GM12878 (cell line): ENCODE measurements around the gene LTBP4. TPM values are rescaled to one million over a fixed set of nuclear protein-coding genes. Genes with fewer than 3 reads are reported as not detected.

ENCODE experiments used
- ATAC-seq: fragments of 200-7000 bp; cut with Tn5 transposase; 3 replicates; pipeline ENCODE4 v1.9.1; 2020; ENCODE audit warnings: mild to moderate bottlenecking, moderate library complexity
- BruUV-seq: library from RNA; stranded (reverse); fragments of 400-500 nt; replicated peaks from 2 replicates; lab custom pipeline; 2021; lab: Mats Ljungman, UMichigan
- CTCF ChIA-PET: fragments of 300-600 bp; sonication (Branson Sonifier 250); formaldehyde crosslinking; extraction: SDS; loops from one replicate; lab custom pipeline; 2021; ENCODE audit warnings: inconsistent platforms; lab: Yijun Ruan, JAX
- POLR2A ChIA-PET: fragments of 350-600 bp; formaldehyde crosslinking; extraction: SDS; loops from one replicate; lab custom pipeline; 2021; ENCODE audit warnings: inconsistent platforms; lab: Charles Lee
- RAD21 ChIA-PET: fragments of 300-600 bp; sonication (Branson Sonifier 250); formaldehyde crosslinking; loops from one replicate; lab custom pipeline; 2023; ENCODE audit warnings: antibody characterized with exemption; ENCODE audit not compliant: unreplicated experiment; lab: Charles Lee
- SMC1A ChIA-PET: fragments of 300-600 bp; sonication (Branson Sonifier 250); formaldehyde crosslinking; loops from one replicate; lab custom pipeline; 2023; ENCODE audit not compliant: unreplicated experiment, uncharacterized antibody; lab: Charles Lee
- DNase-seq: peaks from one replicate; pipeline ENCODE4 v3.0.0-alpha.2; 2011; ENCODE audit warnings: low read depth, low spot score
- FAIRE-seq: peaks from 3 replicates; lab custom pipeline; 2011; peaks lifted over from hg19 to GRCh38; lab: Jason Lieb, UNC
- H2AFZ ChIP-seq: 2 replicates; pipeline ENCODE4 v1.6.0; 2011; ENCODE audit warnings: low read depth, low read length, control low read depth; ENCODE audit not compliant: control insufficient read depth
- H3K27ac ChIP-seq: 2 replicates; pipeline ENCODE4 v1.5.1; 2011; ENCODE audit warnings: control low read depth; ENCODE audit not compliant: control insufficient read depth, insufficient read depth
- H3K27me3 ChIP-seq, 2 experiments: replicated peaks in 1 of 2; 2 replicates each; pipeline versions ENCODE4 v1.6.0 to v1.6.1; 2011; ENCODE audit warnings: low read length in 1 of 2; ENCODE audit not compliant: control insufficient read depth in 2 of 2, insufficient read depth in 2 of 2
- H3K36me3 ChIP-seq, 2 experiments: 2 replicates each; pipeline ENCODE4 v1.5.1; 2011; ENCODE audit warnings: low read length in 1 of 2; ENCODE audit not compliant: control insufficient read depth in 2 of 2, insufficient read depth in 2 of 2
- H3K4me1 ChIP-seq: 2 replicates; pipeline ENCODE4 v1.6.1; 2011; ENCODE audit warnings: mild to moderate bottlenecking, low read length, moderate library complexity, mixed read lengths; ENCODE audit not compliant: control insufficient read depth, insufficient read depth
- H3K4me2 ChIP-seq: 2 replicates; pipeline ENCODE4 v1.6.0; 2011; ENCODE audit warnings: control low read depth; ENCODE audit not compliant: control insufficient read depth, insufficient read depth
- H3K4me3 ChIP-seq: fragments of 200-600 bp; sonication (generic); 2 replicates; pipeline ENCODE4 v1.5.1; 2016
- H3K79me2 ChIP-seq: 2 replicates; pipeline ENCODE4 v1.6.0; 2011; ENCODE audit warnings: low read length; ENCODE audit not compliant: control insufficient read depth, insufficient read depth
- H3K9ac ChIP-seq: 2 replicates; pipeline ENCODE4 v1.8.0; 2011; ENCODE audit warnings: low read length, control low read depth, mixed read lengths; ENCODE audit not compliant: control insufficient read depth, insufficient read depth
- H3K9me3 ChIP-seq: replicated peaks from 3 replicates; pipeline ENCODE4 v1.5.1; 2011; ENCODE audit warnings: mild to moderate bottlenecking, low read length; ENCODE audit not compliant: control insufficient read depth, insufficient read depth
- H4K20me1 ChIP-seq: 2 replicates; pipeline ENCODE4 v1.6.0; 2011; ENCODE audit not compliant: control insufficient read depth, insufficient read depth
- BMI1 ChIP-seq: fragments of 450-650 bp; IDR thresholded peaks from 2 replicates; pipeline ENCODE4 v1.6.1; 2016; ENCODE audit warnings: mild to moderate bottlenecking, moderate library complexity, borderline replicate concordance
- IKZF1 ChIP-seq: fragments of 450-650 bp; conservative IDR thresholded peaks from 2 replicates; pipeline ENCODE4 v1.6.1; 2017; ENCODE audit warnings: antibody characterized with exemption, mild to moderate bottlenecking
- SUZ12 ChIP-seq: fragments of 200-600 bp; sonication (generic); IDR thresholded peaks from one replicate; pipeline ENCODE4 v1.6.1; 2018; ENCODE audit warnings: antibody characterized with exemption, mild to moderate bottlenecking; ENCODE audit not compliant: unreplicated experiment
- WGBS: methylation state at CpG from one replicate; pipeline ENCODE4 v1.1.6; 2016; ENCODE audit warnings: low lambda C conversion rate; ENCODE audit not compliant: insufficient replicate concordance, insufficient coverage; ENCODE audit errors: missing lambda C conversion rate; 5-methylcytosine and 5-hydroxymethylcytosine counted together
- in situ Hi-C: fragments of 300-500 bp; cut with MboI; formaldehyde crosslinking; loops from 9 replicates; pipeline ENCODE4 v1.14.3; 2018; ENCODE audit warnings: mixed read lengths
- intact Hi-C: fragments of 100-400 bp; cut with micrococcal nuclease; formaldehyde crosslinking; loops from one replicate; pipeline ENCODE4 v1.14.2; 2022; ENCODE audit not compliant: unreplicated experiment
- polyA plus RNA-seq, 11 experiments: library from polyadenylated mRNA; depleted of rRNA in 4 of 11; unstranded in 6 of 11; stranded (reverse) in 5 of 11; fragments of >200 nt; fragmentation: Nextera tagmentation in 4 of 11; fragmentation: Illumina TruSeq in 1 of 11; extraction: Ambion mirVana in 4 of 11; extraction: Trizol in 1 of 11; gene quantifications; 1 replicate in 1 of 11; 2 replicates in 10 of 11; pipeline versions ENCODE4 v1.2.1 to v1.2.3, GENCODE V29; 2011 to 2016; ENCODE audit warnings: inconsistent platforms in 2 of 11, missing spikeins in 2 of 11, low read depth in 1 of 11
- total RNA-seq, 4 experiments: library from RNA; depleted of rRNA in 3 of 4; stranded (reverse); fragments of >200 nt in 3 of 4; fragmentation: Illumina TruSeq in 1 of 4; extraction: Trizol in 1 of 4; gene quantifications; 2 replicates each; pipeline versions ENCODE4 v1.2.1 to v1.2.3, GENCODE V29; 2013 to 2021

LTBP4 gene
- total and polyA plus RNA-seq, 10 of the 15 experiments (the other 5 are each of a cell fraction or from before 2014, with no cell fraction given): 0.09 to 34.6 (median 8.5) TPM; not detected in 1

DNA sequence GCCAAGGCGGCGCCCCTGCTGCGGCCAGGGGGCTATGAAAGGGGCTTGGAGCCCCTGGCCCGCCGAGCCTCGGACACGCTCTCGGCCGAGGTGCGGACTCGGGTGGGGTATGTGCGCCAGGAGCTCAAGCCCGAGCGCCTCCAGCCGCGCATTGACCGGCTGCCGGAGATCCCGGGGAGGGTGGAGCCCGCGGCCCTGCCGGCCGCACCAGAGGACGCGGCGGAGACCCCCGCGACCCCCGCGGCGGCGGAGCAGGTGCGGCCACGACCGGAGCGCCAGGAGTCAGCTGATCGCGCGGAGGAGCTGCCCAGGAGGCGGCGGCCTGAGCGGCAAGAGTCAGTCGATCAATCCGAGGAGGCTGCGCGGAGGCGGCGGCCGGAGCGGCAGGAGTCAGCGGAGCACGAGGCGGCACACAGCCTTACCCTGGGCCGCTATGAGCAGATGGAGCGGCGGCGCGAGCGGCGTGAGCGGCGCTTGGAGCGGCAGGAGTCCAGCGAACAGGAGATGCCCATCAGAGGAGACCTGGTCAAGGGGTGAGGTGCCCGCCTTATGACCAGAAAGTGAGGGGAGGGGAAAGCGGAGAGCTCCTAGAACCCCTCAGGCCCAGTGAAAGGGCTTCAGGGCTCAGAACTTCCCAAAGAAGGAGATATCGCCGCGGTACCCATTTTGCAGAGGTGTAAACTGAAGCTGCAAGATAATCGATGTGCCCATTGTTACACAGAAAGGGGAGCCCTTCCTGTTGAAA is 33.2 kb upstream of the LTBP4 start:
- in situ Hi-C loops: no loop called here
- no TSS peak for BruUV-seq
- no peaks in the 10 kb centered on the region for H3K79me2 ChIP-seq
- no peak overlapping the region for H3K27ac ChIP-seq
- FAIRE-seq (no peak), DNase-seq (no peak), ATAC-seq (no peak)
- H2AFZ ChIP-seq: no peak overlapping the region
- TF ChIP-seq BMI1 (no peak), IKZF1 (no peak), SUZ12 (peak; percentile 69)
- H3K9me3 ChIP-seq: no peaks in the 10 kb centered on the region
- H3K9ac ChIP-seq: no peak overlapping the region
- ChIA-PET SMC1A (no interaction called here), RAD21 (interaction anchor here (0.7 kb wide), 1 partner anchor 13 kb away, joined by 3 read pairs; no protein-coding TSS in a partner anchor), POLR2A (interaction anchor here (0.5 kb wide), 1 partner anchor 45 kb away, joined by 3 read pairs; no protein-coding TSS in a partner anchor), CTCF (no interaction called here)
- H4K20me1 ChIP-seq: no peaks in the 10 kb centered on the region
- H3K4me3 ChIP-seq: peak overlapping the region; percentile 11; the same call in 1 of the 2 replicates
- peaks cover 4 to 11% of the 10 kb centered on the region in 2 experiments; a peak in 3 of 4 replicates for H3K27me3 ChIP-seq
- 31% methylated on average over 58 of the region's 70 CpGs for whole genome bisulfite sequencing
- intact Hi-C loops: no loop called here
- no peaks in the 10 kb centered on the region for H3K36me3 ChIP-seq
- 0 out of 2 replicates have a peak overlapping the region, but pooled peaks have one; percentile 33 for H3K4me2 ChIP-seq
- peaks cover 4% of the 10 kb centered on the region for H3K4me1 ChIP-seq
